Esophagus muscularis mucosa (tissue), 4 donors: ENCODE results near the gene RNF157.

Source experiments
- EP300 ChIP-seq: sonication (generic); formaldehyde crosslinking; IDR thresholded peaks from one replicate; pipeline ENCODE4 v1.6.1; 2017; ENCODE audit warnings: antibody characterized with exemption
- POLR2A ChIP-seq: fragments of 450-650 bp; IDR thresholded peaks from one replicate; pipeline ENCODE4 v1.6.1; 2017; ENCODE audit warnings: antibody characterized with exemption, moderate library complexity, mild to moderate bottlenecking, low read depth
- POLR2AphosphoS5 ChIP-seq, 2 donors: sonication (generic); formaldehyde crosslinking; IDR thresholded peaks; one replicate each; pipeline ENCODE4 v1.6.1; 2017; ENCODE audit warnings: antibody characterized with exemption in 2 of 2
- TF ChIP-seq, protein P1 (sequence below), 3 experiments: fragments of 200-600 bp in 2 of 3; fragments of 450-650 bp in 1 of 3; sonication (generic) in 2 of 3; IDR thresholded peaks; one replicate each; pipeline ENCODE4 v1.5.1; 2017 to 2019; ENCODE audit warnings: antibody characterized with exemption in 3 of 3, mild to moderate bottlenecking in 2 of 3, moderate library complexity in 1 of 3

DNA sequence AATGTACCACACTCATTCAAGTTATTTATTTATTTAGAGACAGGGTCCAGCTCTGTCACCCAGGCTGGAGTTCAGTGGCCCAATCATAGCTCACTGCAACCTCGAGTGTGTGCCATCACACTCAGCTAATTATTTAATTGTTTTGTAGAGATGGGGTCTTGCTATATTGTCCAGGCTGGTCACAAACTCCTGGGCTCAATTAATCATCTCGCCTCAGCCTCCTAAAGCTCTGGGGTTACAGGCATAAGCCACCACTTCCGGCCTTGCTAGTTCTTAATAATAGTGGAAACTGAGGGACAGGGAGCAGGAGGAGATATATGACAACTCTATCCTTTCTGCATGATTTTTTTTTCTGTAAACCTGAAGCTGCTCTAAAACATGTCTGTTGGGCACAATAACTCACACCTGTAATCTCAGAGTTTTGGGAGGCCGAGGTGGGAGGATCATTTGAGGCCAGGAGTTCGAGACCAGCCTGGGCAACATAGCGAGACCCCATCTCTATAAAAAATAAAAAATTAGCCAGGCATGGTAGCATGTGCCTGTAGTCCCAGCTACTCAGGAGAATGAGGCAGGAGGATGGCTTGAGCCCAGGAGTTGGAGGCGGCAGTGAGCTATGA is 125.0 kb downstream of the RNF157 start:
- TF ChIP-seq POLR2A (no peak), EP300 (no peak), POLR2AphosphoS5 (IDR thresholded peaks at IDR 0.05) (no peak)
- TF ChIP-seq, protein P1, sequence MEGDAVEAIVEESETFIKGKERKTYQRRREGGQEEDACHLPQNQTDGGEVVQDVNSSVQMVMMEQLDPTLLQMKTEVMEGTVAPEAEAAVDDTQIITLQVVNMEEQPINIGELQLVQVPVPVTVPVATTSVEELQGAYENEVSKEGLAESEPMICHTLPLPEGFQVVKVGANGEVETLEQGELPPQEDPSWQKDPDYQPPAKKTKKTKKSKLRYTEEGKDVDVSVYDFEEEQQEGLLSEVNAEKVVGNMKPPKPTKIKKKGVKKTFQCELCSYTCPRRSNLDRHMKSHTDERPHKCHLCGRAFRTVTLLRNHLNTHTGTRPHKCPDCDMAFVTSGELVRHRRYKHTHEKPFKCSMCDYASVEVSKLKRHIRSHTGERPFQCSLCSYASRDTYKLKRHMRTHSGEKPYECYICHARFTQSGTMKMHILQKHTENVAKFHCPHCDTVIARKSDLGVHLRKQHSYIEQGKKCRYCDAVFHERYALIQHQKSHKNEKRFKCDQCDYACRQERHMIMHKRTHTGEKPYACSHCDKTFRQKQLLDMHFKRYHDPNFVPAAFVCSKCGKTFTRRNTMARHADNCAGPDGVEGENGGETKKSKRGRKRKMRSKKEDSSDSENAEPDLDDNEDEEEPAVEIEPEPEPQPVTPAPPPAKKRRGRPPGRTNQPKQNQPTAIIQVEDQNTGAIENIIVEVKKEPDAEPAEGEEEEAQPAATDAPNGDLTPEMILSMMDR (IDR thresholded peaks at IDR 0.05): no peak
